ENCODE results near the gene ARHGAP44. TPM values are rescaled to one million over a fixed set of nuclear protein-coding genes. Genes with fewer than 3 reads are reported as not detected.

The ARHGAP44 gene
- total RNA-seq, 1 donor from 2014 or later: 12.4 TPM

DNA sequence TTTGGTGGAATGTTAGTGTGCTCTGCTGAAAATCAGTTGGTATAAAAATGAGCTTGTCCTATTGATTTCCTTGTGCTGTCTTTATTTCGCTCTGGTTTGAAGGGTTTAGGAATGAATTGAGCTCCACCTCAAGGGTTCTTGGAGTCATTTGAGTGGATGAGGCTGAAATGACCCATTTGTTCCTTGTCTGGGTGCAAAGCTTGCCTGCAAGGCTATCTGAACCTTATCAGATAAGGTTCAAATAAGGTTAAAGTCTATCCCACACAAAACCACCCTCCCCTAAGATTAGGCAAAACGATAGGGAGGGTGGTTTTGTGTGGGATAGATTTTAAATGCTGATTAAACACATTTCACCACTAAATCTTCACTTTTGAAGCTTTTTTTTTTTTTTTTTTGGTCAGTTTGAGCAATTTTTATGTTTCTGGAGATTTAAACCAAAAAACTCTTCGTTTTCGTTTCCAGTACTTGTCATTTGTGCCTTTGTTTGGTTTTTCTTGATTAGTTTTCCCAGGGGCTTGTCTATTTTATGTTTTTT is 62.7 kb downstream of the ARHGAP44 start:
- no peaks in the 10 kb centered on the region for H3K36me3 Mint-ChIP-seq (ENCODE audit: insufficient read depth)
- H3K4me3 Mint-ChIP-seq (ENCODE audit: low read depth): no peak overlapping the region
- TF ChIP-seq CTCF (IDR thresholded peaks at IDR 0.05; ENCODE audit: unreplicated experiment): no peak
- no peaks in the 10 kb centered on the region for H3K9me3 Mint-ChIP-seq (ENCODE audit: low read depth)
- peaks cover 6% of the 10 kb centered on the region for H3K4me1 Mint-ChIP-seq (ENCODE audit: low read depth)
- H3K27me3 Mint-ChIP-seq: no peaks in the 10 kb centered on the region
- no peak overlapping the region for H3K27ac Mint-ChIP-seq
- no peak for DNase-seq (ENCODE audit: low spot score, unreplicated experiment)

DNA sequence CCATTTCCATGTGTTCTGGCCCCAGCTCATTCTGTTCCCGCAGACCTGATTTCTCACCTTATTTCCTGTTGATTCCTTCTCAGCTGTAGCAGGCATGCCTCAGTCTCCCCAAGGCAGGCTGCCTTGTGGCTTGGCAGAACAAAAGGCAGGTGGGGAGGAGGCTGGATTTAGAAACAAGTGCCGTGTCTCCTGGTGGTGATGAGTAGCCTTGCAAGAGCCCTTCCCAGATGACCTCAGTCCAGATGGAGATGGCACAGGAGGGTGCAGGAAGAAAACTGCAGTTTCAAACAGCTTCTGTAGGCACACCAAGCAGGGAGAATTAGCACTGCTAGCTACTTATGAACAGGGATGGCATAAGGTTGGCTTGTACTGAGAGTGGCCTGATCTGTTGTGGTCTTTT is 64.6 kb downstream of the ARHGAP44 start:
- TF ChIP-seq CTCF (IDR thresholded peaks at IDR 0.05; ENCODE audit: unreplicated experiment): no peak
- no peaks in the 10 kb centered on the region for H3K36me3 Mint-ChIP-seq (ENCODE audit: insufficient read depth)
- DNase-seq (ENCODE audit: low spot score, unreplicated experiment): no peak
- no peak overlapping the region for H3K27ac Mint-ChIP-seq
- H3K4me3 Mint-ChIP-seq (ENCODE audit: low read depth): no peak overlapping the region
- no peaks in the 10 kb centered on the region for H3K27me3 Mint-ChIP-seq
- H3K9me3 Mint-ChIP-seq (ENCODE audit: low read depth): no peaks in the 10 kb centered on the region
- peaks cover 6% of the 10 kb centered on the region for H3K4me1 Mint-ChIP-seq (ENCODE audit: low read depth)

- TF ChIP-seq CTCF (IDR thresholded peaks at IDR 0.05; ENCODE audit: unreplicated experiment): no peak
- Mint-ChIP-seq H3K4me1 (ENCODE audit: low read depth) (peaks cover 6% of the 10 kb centered on the region), H3K27ac (no peak overlapping the region), H3K4me3 (ENCODE audit: low read depth) (no peak overlapping the region), H3K36me3 (ENCODE audit: insufficient read depth) (no peaks in the 10 kb centered on the region), H3K9me3 (ENCODE audit: low read depth) (no peaks in the 10 kb centered on the region), H3K27me3 (no peaks in the 10 kb centered on the region)
- DNase-seq (ENCODE audit: low spot score, unreplicated experiment): no peak
Observed at GRCh38 chr17:12856416-12856815, 67.1 kb downstream of the ARHGAP44 start.

DNA sequence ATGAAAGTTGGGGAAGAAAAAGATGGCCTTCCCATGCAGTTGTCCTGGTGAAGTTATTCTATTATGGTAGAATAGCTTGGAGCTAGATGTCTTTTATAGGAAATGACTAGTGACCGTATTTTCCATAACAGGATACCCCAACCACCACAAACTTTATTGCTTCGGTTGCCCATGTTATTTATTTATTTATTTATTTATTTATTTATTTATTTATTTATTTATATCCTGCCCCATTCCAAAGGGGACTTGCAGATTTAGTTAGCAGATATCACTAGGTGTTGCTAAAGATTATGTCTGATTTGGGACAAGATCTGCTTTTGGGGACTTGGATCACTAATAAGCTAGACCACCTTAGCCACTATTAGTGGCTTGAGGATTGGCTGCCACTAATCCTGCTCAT is 68.3 kb downstream of the ARHGAP44 start:
- TF ChIP-seq CTCF (IDR thresholded peaks at IDR 0.05; ENCODE audit: unreplicated experiment): no peak

DNA sequence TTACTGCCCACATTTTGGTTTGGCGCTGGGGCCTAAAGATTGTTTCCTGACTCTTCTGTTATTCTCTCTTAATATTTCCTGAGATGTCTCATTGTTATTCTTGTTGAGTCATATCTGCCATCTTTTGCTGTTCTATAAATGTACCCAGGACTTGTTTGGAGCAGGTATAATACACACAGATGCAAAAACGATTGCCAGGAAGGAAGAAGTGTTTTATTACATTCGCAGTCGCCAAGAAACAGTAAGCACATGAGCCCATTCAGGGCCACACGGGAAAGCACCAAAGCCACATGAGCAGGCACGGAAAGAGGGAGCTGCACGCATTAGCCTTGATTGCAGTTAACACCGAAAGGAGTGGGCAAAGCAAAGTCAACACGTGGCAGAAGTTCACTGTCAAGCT is 70.2 kb downstream of the ARHGAP44 start:
- Mint-ChIP-seq H3K4me1 (ENCODE audit: low read depth) (no peaks in the 10 kb centered on the region), H3K36me3 (ENCODE audit: insufficient read depth) (no peaks in the 10 kb centered on the region), H3K27ac (no peak overlapping the region), H3K27me3 (no peaks in the 10 kb centered on the region), H3K4me3 (ENCODE audit: low read depth) (no peak overlapping the region), H3K9me3 (ENCODE audit: low read depth) (no peaks in the 10 kb centered on the region)
- no peak for DNase-seq (ENCODE audit: low spot score, unreplicated experiment)
- TF ChIP-seq CTCF (IDR thresholded peaks at IDR 0.05; ENCODE audit: unreplicated experiment): no peak

More for the DNA sequence above, 68.3 kb downstream of the ARHGAP44 start:
- Mint-ChIP-seq H3K4me3 (ENCODE audit: low read depth) (no peak overlapping the region), H3K36me3 (ENCODE audit: insufficient read depth) (no peaks in the 10 kb centered on the region), H3K27me3 (no peaks in the 10 kb centered on the region), H3K9me3 (ENCODE audit: low read depth) (no peaks in the 10 kb centered on the region), H3K4me1 (ENCODE audit: low read depth) (peaks cover 6% of the 10 kb centered on the region), H3K27ac (no peak overlapping the region)
- no peak for DNase-seq (ENCODE audit: low spot score, unreplicated experiment)
